K562 (cell line): ENCODE results near the gene PRAMEF18. TPM values are rescaled to one million over a fixed set of nuclear protein-coding genes. Genes with fewer than 3 reads are reported as not detected.
"Not testable (repeated sequence)": the region's sequence is repeated elsewhere in the genome, so short reads cannot be mapped to it uniquely, and the experiment has no call there.

Source experiments
- ATAC-seq: fragments of 200-7000 bp; cut with Tn5 transposase; 3 replicates; pipeline ENCODE4 v1.9.1; 2020; ENCODE audit warnings: moderate library complexity
- BruUV-seq: library from RNA; stranded (reverse); fragments of 400-500 nt; replicated peaks from 2 replicates; lab custom pipeline; 2021; lab: Mats Ljungman, UMichigan
- CTCF ChIA-PET: fragments of 300-600 bp; formaldehyde crosslinking; extraction: SDS; loops from one replicate; lab custom pipeline; 2021; ENCODE audit warnings: low intra/inter-chr PET ratio; lab: Yijun Ruan, JAX
- POLR2A ChIA-PET: fragments of 300-600, 350-650 bp; sonication (Branson Sonifier 250); formaldehyde crosslinking; extraction: SDS; loops from one replicate; lab custom pipeline; 2021; ENCODE audit warnings: antibody characterized with exemption, inconsistent platforms; lab: Yijun Ruan, JAX
- DNase-seq, 4 experiments: peaks; one replicate each; pipeline versions ENCODE4 v3.0.0 to v3.0.0-alpha.2; 2011 to 2018; ENCODE audit warnings: low spot score in 3 of 4, mixed read lengths in 3 of 4; ENCODE audit errors: extremely low read depth in 1 of 4
- FAIRE-seq: peaks from 2 replicates; lab custom pipeline; 2011; peaks lifted over from hg19 to GRCh38; lab: Jason Lieb, UNC
- H2AFZ ChIP-seq: 2 replicates; pipeline ENCODE4 v1.6.0; 2011; ENCODE audit warnings: low read depth, low read length, control low read depth, inconsistent platforms
- H3K27ac ChIP-seq: fragments of 200-600 bp; 3 replicates; pipeline ENCODE4 v1.8.0; 2011; ENCODE audit warnings: low read depth, mild to moderate bottlenecking, control low read depth, inconsistent platforms, low read length, moderate library complexity, mixed read lengths; ENCODE audit errors: extremely low read depth
- H3K27me3 ChIP-seq, 2 experiments: fragments of 300-600 bp in 1 of 2; 2 replicates in 1 of 2; 3 replicates in 1 of 2; pipeline versions ENCODE4 v1.6.0 to v1.8.0; 2011; ENCODE audit warnings: inconsistent platforms in 2 of 2, low read length in 2 of 2, mild to moderate bottlenecking in 1 of 2, mixed read lengths in 1 of 2, moderate library complexity in 1 of 2; ENCODE audit not compliant: control insufficient read depth in 2 of 2, insufficient read depth in 2 of 2
- H3K36me3 ChIP-seq: fragments of 300-600 bp; 3 replicates; pipeline ENCODE4 v1.8.0; 2011; ENCODE audit warnings: mild to moderate bottlenecking, low read length, inconsistent platforms; ENCODE audit not compliant: control insufficient read depth, insufficient read depth
- H3K4me1 ChIP-seq, 2 experiments: fragments of 200-600 bp in 1 of 2; replicated peaks in 1 of 2; 2 replicates in 1 of 2; 3 replicates in 1 of 2; pipeline versions ENCODE4 v1.5.1 to v1.8.0; 2011; ENCODE audit warnings: inconsistent platforms in 2 of 2, low read length in 2 of 2, mild to moderate bottlenecking in 1 of 2, mixed read lengths in 1 of 2, moderate library complexity in 1 of 2; ENCODE audit not compliant: control insufficient read depth in 2 of 2, insufficient read depth in 2 of 2
- H3K4me2 ChIP-seq: 2 replicates; pipeline ENCODE4 v1.6.1; 2011; ENCODE audit warnings: low read length, control low read depth, inconsistent platforms, mixed read lengths; ENCODE audit not compliant: insufficient read depth
- H3K4me3 ChIP-seq: fragments of 200-600 bp; sonication (generic), shearing (Covaris generic); 2 replicates; pipeline ENCODE4 v1.5.1; 2016; ENCODE audit warnings: control low read depth, inconsistent platforms
- H3K79me2 ChIP-seq: fragments of 200-600 bp; 3 replicates; pipeline ENCODE4 v1.8.0; 2011; ENCODE audit warnings: low read length, inconsistent platforms; ENCODE audit not compliant: control insufficient read depth, insufficient read depth
- H3K9ac ChIP-seq, 2 experiments: 2 replicates each; pipeline versions ENCODE4 v1.6.0 to v1.6.1; 2011; ENCODE audit warnings: low read depth in 2 of 2, low read length in 2 of 2, control low read depth in 1 of 2, inconsistent platforms in 1 of 2, mild to moderate bottlenecking in 1 of 2, mixed read lengths in 1 of 2; ENCODE audit not compliant: insufficient read depth in 1 of 2
- H3K9me1 ChIP-seq: one replicate; pipeline ENCODE4 v1.6.0; 2011; ENCODE audit warnings: inconsistent platforms, mild to moderate bottlenecking, low read length, moderate library complexity; ENCODE audit not compliant: control insufficient read depth, insufficient read depth
- H3K9me3 ChIP-seq: replicated peaks from 2 replicates; pipeline ENCODE4 v1.5.1; 2011; ENCODE audit warnings: low read depth, low read length, inconsistent platforms; ENCODE audit not compliant: control insufficient read depth, insufficient read depth
- H4K20me1 ChIP-seq: replicated peaks from 2 replicates; pipeline ENCODE4 v1.6.1; 2011; ENCODE audit warnings: low read length, inconsistent platforms, mixed read lengths; ENCODE audit not compliant: control insufficient read depth, insufficient read depth
- WGBS: fragments of 100-300 bp; shearing (Covaris generic); methylation state at CpG from one replicate; pipeline ENCODE4 v1.1.6; 2016; ENCODE audit warnings: low coverage, mixed read lengths; ENCODE audit not compliant: insufficient coverage; ENCODE audit errors: missing lambda C conversion rate; 5-methylcytosine and 5-hydroxymethylcytosine counted together
- in situ Hi-C: fragments of 300-500 bp; cut with MboI; formaldehyde crosslinking; loops from 4 replicates; pipeline ENCODE4 v1.15.0; 2018; ENCODE audit warnings: inconsistent platforms, mixed read lengths
- intact Hi-C: fragments of 100-400 bp; cut with micrococcal nuclease; formaldehyde crosslinking; loops from 2 replicates; pipeline ENCODE4 v1.14.2; 2022
- polyA plus RNA-seq, 8 experiments: library from polyadenylated mRNA; depleted of rRNA in 4 of 8; stranded (reverse) in 5 of 8; unstranded in 3 of 8; fragments of >200 nt; fragmentation: Nextera tagmentation in 2 of 8; fragmentation: Illumina TruSeq in 1 of 8; extraction: Ambion mirVana in 2 of 8; extraction: Trizol in 1 of 8; gene quantifications; 2 replicates each; pipeline versions ENCODE4 v1.2.1 to v1.2.3, GENCODE V29; 2011 to 2014; ENCODE audit warnings: inconsistent platforms in 1 of 8, missing spikeins in 1 of 8
- total RNA-seq, 7 experiments: library from RNA; depleted of rRNA in 6 of 7; stranded (reverse); fragments of >200 nt in 6 of 7; fragmentation: Illumina TruSeq in 2 of 7; extraction: Trizol in 2 of 7; gene quantifications; 2 replicates each; pipeline versions ENCODE4 v1.2.1 to v1.2.3, GENCODE V29; 2011 to 2021; ENCODE audit warnings: low replicate concordance in 1 of 7

The PRAMEF18 gene
- total and polyA plus RNA-seq, 9 of the 15 experiments (the other 6 are each of a cell fraction or from before 2014, with no cell fraction given) = not detected

DNA sequence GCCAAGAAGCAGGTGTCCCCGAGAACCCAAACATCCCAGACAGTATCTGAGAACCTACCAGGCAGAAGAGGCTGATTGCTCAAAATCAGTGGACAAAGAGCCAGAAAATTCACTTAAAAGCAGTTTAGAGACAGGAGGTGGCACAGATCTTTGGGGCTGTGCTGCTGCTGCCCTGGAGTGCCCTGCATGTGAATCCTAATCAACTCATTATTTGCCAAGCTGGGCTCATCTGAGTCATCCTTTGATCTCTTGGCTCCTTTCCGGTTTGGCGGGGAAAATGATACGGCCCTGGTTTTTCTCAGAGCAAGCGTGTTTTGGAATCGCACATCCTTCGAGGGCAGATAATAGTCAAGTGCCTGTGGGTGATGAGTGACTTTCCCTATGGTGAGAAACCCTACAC is 9.3 kb downstream of the PRAMEF18 start:
- in situ Hi-C loops, H3K27me3 ChIP-seq, BruUV-seq, H3K9me3 ChIP-seq, H3K4me1 ChIP-seq, H2AFZ ChIP-seq, H3K79me2 ChIP-seq, H3K36me3 ChIP-seq, H3K27ac ChIP-seq, intact Hi-C loops, POLR2A ChIA-PET, FAIRE-seq, H4K20me1 ChIP-seq, H3K9me1 ChIP-seq, ATAC-seq, DNase-seq, CTCF ChIA-PET, H3K4me2 ChIP-seq, H3K9ac ChIP-seq, H3K4me3 ChIP-seq: not testable (repeated sequence)
- no CpG with 5 or more reads among the region's 7 CpGs for WGBS

DNA sequence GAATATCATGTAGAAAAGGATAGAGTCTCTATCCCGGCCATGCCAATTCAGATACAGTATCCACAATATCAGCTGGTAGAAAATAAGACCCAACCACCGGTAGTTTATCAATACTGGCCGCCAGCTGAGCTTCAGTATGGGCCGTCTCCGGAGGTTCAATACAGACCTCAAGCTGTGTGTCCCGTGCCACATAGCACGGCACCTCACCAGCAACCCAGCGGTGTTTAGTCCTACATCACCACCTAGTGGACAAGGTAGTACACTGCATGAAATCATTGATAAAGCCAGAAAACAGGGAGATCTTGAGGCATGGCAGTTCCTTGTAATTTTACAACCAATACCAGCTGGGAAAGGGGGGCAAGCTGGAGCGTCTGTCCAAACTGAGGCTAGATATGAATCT is 17.2 kb downstream of the PRAMEF18 start:
- H3K36me3 ChIP-seq, H3K27ac ChIP-seq, H3K4me3 ChIP-seq, in situ Hi-C loops, DNase-seq, H3K9me1 ChIP-seq, H3K4me1 ChIP-seq, POLR2A ChIA-PET, H3K9ac ChIP-seq, H3K4me2 ChIP-seq, H3K27me3 ChIP-seq, BruUV-seq, H2AFZ ChIP-seq, FAIRE-seq, intact Hi-C loops, H3K79me2 ChIP-seq, H4K20me1 ChIP-seq, CTCF ChIA-PET, H3K9me3 ChIP-seq: not testable (repeated sequence)
- WGBS = no CpG with 5 or more reads among the region's 9 CpGs
- ATAC-seq = peak; percentile 57; the same call in 1 of the 3 replicates

DNA sequence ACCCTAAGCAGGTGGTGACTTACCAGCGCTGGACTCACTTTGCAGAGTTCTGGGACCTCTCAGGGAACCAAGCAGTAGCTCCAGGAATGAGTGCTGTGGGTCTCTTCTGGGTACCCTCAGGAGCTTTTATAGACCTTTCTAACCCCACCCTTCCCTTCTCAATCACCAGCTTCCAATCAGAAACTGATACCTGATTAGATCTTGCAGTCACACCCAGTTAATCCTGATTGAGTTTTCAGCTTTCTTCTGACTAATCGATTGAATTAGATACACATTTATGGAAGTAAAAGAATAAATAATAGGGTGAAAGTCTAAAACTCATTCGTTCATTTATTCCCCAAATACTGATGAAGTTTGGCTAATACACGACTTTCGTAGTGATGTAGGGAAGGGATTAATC is 24.6 kb downstream of the PRAMEF18 start, which contains the start of gene PRAMEF13:
PRAMEF13 (minus strand) TSS at position 101 of the 400 bp plus-strand sequence. CDS start 1,820 bp downstream, outside the sequence.
- H3K4me3 ChIP-seq, H3K27ac ChIP-seq, BruUV-seq, intact Hi-C loops, H3K36me3 ChIP-seq, in situ Hi-C loops, H4K20me1 ChIP-seq, POLR2A ChIA-PET, ATAC-seq, H3K9me3 ChIP-seq, H3K79me2 ChIP-seq, H3K9ac ChIP-seq, FAIRE-seq, DNase-seq, H3K4me1 ChIP-seq, H3K9me1 ChIP-seq, H3K27me3 ChIP-seq, H3K4me2 ChIP-seq, H2AFZ ChIP-seq, CTCF ChIA-PET: not testable (repeated sequence)
- no CpG with 5 or more reads among the region's 5 CpGs for WGBS
